K562 (cell line): ENCODE results near the gene IL1RL1. TPM values are rescaled to one million over a fixed set of nuclear protein-coding genes. Genes with fewer than 3 reads are reported as not detected.

ENCODE experiments used
- CHCHD3 ChIP-seq: fragments of 250-450 bp; sonication (Bioruptor Pico); IDR thresholded peaks from 2 replicates; pipeline ENCODE4 v2.1.2; 2022; ENCODE audit warnings: mild to moderate bottlenecking
- ETS1 ChIP-seq: conservative IDR thresholded peaks from 2 replicates; pipeline ENCODE4 v1.6.1; 2011; ENCODE audit warnings: low read depth, mild to moderate bottlenecking, low read length; ENCODE audit not compliant: control insufficient read depth
- ETV1 ChIP-seq: fragments of 450-650 bp; conservative IDR thresholded peaks from 2 replicates; pipeline ENCODE4 v1.6.1; 2016; ENCODE audit warnings: missing genetic modification characterization, control low read depth, low read depth, missing compliant biosample characterization
- HNRNPH1 ChIP-seq: fragments of 200-400 bp; formaldehyde crosslinking; optimal IDR thresholded peaks from 2 replicates; pipeline ENCODE3; 2017; ENCODE audit warnings: low read depth, mild to moderate bottlenecking, low read length, moderate library complexity
- KLF10 ChIP-seq: fragments of 250-450 bp; sonication (Bioruptor Pico); IDR thresholded peaks from 2 replicates; pipeline ENCODE4 v1.6.1; 2021; ENCODE audit warnings: matching md5 sums
- MCM7 ChIP-seq, 2 experiments: fragments of 450-650 bp; IDR thresholded peaks; 2 replicates each; pipeline ENCODE4 v1.6.1; 2016 to 2018
- MECOM ChIP-seq: fragments of 250-450 bp; sonication (Bioruptor Pico); IDR thresholded peaks from 2 replicates; pipeline ENCODE4 v1.8.0; 2022; ENCODE audit warnings: inconsistent platforms
- NFIX ChIP-seq: fragments of 250-450 bp; sonication (Bioruptor Pico); IDR thresholded peaks from 2 replicates; pipeline ENCODE4 v1.4.0; 2020; ENCODE audit warnings: low read depth, mild to moderate bottlenecking, moderate library complexity
- PHB ChIP-seq: fragments of 250-450 bp; sonication (Bioruptor Pico); IDR thresholded peaks from 2 replicates; pipeline ENCODE4 v1.5.0; 2021
- PTRF ChIP-seq: fragments of 450-650 bp; IDR thresholded peaks from 2 replicates; pipeline ENCODE4 v1.6.1; 2016; ENCODE audit warnings: mild to moderate bottlenecking, missing genetic modification characterization, missing compliant biosample characterization
- STAT5B ChIP-seq: fragments of 250-450 bp; sonication (Bioruptor Pico); IDR thresholded peaks from 2 replicates; pipeline ENCODE4 v1.8.0; 2021; ENCODE audit warnings: mild to moderate bottlenecking, inconsistent platforms
- ZBED1 ChIP-seq: IDR thresholded peaks from 2 replicates; pipeline ENCODE4 v1.6.1; 2014
- ZFP30 ChIP-seq: fragments of 250-450 bp; sonication (Bioruptor Pico); IDR thresholded peaks from 2 replicates; pipeline ENCODE4 v1.8.0; 2022; ENCODE audit warnings: moderate library complexity, mild to moderate bottlenecking, inconsistent platforms, borderline replicate concordance
- ZNF408 ChIP-seq: fragments of 250-450 bp; sonication (Bioruptor Pico); IDR thresholded peaks from 2 replicates; pipeline ENCODE4 v1.4.0; 2020; ENCODE audit warnings: low read depth, mild to moderate bottlenecking, moderate library complexity
- ZNF507 ChIP-seq: conservative IDR thresholded peaks from 2 replicates; pipeline ENCODE4 v1.6.1; 2017; ENCODE audit warnings: missing genetic modification characterization, missing compliant biosample characterization
- ZSCAN29 ChIP-seq: fragments of 450-650 bp; IDR thresholded peaks from 2 replicates; pipeline ENCODE4 v1.6.1; 2017
- polyA plus RNA-seq, 8 experiments: library from polyadenylated mRNA; depleted of rRNA in 4 of 8; stranded (reverse) in 5 of 8; unstranded in 3 of 8; fragments of >200 nt; fragmentation: Nextera tagmentation in 2 of 8; fragmentation: Illumina TruSeq in 1 of 8; extraction: Ambion mirVana in 2 of 8; extraction: Trizol in 1 of 8; gene quantifications; 2 replicates each; pipeline versions ENCODE4 v1.2.1 to v1.2.3, GENCODE V29; 2011 to 2014; ENCODE audit warnings: inconsistent platforms in 1 of 8, missing spikeins in 1 of 8
- total RNA-seq, 7 experiments: library from RNA; depleted of rRNA in 6 of 7; stranded (reverse); fragments of >200 nt in 6 of 7; fragmentation: Illumina TruSeq in 2 of 7; extraction: Trizol in 2 of 7; gene quantifications; 2 replicates each; pipeline versions ENCODE4 v1.2.1 to v1.2.3, GENCODE V29; 2011 to 2021; ENCODE audit warnings: low replicate concordance in 1 of 7
- TF ChIP-seq, protein P1 (sequence below): fragments of 450-650 bp; IDR thresholded peaks from 2 replicates; pipeline ENCODE4 v1.6.1; 2017; ENCODE audit warnings: mild to moderate bottlenecking, moderate library complexity
- TF ChIP-seq, protein P2 (sequence below): fragments of 250-450 bp; sonication (Bioruptor Pico); IDR thresholded peaks from 2 replicates; pipeline ENCODE4 v1.4.0; 2020; ENCODE audit warnings: mild to moderate bottlenecking, moderate library complexity
- TF ChIP-seq, protein P3 (sequence below): fragments of 150-350 bp; IDR thresholded peaks from 2 replicates; pipeline ENCODE4 v1.6.1; 2014; ENCODE audit warnings: low read depth, mild to moderate bottlenecking, low read length, borderline replicate concordance

IL1RL1 gene
- total and polyA plus RNA-seq, 9 of the 15 experiments (the other 6 are each of a cell fraction or from before 2014, with no cell fraction given): 0.06 to 3.3 (median 0.59) TPM

DNA sequence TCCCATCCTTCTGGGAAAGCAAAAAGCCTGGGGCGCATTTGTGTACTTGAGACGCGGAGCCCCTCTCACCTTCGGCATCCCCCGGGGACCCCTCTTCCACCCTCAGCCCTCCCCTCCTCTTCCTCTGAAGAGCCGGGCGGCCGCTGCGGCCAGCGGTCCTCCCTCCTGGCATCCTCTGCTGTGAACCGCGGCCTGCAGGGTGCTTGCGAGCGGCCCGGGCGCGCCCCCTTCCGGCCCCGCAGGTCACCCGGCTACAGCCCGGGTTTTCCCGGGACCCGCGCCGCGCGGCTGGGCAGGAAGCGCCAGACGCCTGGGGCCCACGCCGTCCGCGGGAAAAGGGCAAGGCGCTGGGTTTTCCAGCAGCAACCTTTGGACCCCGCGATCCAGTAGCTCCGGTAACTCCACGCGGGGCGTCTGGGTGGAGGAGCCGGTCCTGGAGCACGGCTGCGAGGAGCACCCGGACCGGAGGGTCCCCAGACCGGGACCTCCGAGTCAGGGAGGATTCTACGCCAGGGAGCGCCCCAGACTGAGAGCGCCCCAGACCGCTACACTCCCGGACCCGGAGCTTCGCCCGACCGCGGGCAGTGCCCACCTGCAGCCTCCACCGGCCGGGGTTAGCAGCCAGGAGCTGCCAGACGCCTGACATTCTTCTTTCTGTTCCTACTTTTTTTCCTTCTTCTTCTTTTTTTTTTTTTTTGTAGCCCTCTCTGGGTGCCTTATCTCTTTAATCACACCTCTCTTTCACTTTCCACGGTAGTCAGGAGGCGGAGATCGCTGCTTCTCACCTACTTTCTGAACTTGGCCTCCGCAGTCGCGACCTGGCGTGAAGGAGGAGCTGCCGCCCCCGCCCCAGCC lies 44.4 kb downstream of the IL1RL1 start, which contains the start of gene IL18R1 (continued):
- TF ChIP-seq, protein P1, sequence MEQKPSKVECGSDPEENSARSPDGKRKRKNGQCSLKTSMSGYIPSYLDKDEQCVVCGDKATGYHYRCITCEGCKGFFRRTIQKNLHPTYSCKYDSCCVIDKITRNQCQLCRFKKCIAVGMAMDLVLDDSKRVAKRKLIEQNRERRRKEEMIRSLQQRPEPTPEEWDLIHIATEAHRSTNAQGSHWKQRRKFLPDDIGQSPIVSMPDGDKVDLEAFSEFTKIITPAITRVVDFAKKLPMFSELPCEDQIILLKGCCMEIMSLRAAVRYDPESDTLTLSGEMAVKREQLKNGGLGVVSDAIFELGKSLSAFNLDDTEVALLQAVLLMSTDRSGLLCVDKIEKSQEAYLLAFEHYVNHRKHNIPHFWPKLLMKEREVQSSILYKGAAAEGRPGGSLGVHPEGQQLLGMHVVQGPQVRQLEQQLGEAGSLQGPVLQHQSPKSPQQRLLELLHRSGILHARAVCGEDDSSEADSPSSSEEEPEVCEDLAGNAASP: no peak
- TF ChIP-seq CHCHD3 (CRISPR knock-in tag): no peak
- TF ChIP-seq ZFP30 (CRISPR knock-in tag): no peak
- 0 out of 2 replicates have a peak, but pooled peaks have one; percentile 24 for TF ChIP-seq ETS1
- no peak for TF ChIP-seq ZBED1
- TF ChIP-seq MECOM: no peak
- no peak for TF ChIP-seq ZSCAN29
- TF ChIP-seq, protein P2, sequence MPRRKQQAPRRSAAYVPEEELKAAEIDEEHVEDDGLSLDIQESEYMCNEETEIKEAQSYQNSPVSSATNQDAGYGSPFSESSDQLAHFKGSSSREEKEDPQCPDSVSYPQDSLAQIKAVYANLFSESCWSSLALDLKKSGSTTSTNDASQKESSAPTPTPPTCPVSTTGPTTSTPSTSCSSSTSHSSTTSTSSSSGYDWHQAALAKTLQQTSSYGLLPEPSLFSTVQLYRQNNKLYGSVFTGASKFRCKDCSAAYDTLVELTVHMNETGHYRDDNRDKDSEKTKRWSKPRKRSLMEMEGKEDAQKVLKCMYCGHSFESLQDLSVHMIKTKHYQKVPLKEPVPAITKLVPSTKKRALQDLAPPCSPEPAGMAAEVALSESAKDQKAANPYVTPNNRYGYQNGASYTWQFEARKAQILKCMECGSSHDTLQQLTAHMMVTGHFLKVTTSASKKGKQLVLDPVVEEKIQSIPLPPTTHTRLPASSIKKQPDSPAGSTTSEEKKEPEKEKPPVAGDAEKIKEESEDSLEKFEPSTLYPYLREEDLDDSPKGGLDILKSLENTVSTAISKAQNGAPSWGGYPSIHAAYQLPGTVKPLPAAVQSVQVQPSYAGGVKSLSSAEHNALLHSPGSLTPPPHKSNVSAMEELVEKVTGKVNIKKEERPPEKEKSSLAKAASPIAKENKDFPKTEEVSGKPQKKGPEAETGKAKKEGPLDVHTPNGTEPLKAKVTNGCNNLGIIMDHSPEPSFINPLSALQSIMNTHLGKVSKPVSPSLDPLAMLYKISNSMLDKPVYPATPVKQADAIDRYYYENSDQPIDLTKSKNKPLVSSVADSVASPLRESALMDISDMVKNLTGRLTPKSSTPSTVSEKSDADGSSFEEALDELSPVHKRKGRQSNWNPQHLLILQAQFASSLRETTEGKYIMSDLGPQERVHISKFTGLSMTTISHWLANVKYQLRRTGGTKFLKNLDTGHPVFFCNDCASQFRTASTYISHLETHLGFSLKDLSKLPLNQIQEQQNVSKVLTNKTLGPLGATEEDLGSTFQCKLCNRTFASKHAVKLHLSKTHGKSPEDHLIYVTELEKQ: no peak
- no peak for TF ChIP-seq STAT5B (CRISPR knock-in tag)
- no peak for TF ChIP-seq PHB (CRISPR knock-in tag)
- TF ChIP-seq HNRNPH1: no peak
- no peak for TF ChIP-seq ZNF507 (tag)
- TF ChIP-seq PTRF (tag): no peak
- no peak for TF ChIP-seq KLF10
- TF ChIP-seq ZNF408: no peak
- no peak for TF ChIP-seq MCM7 (IDR thresholded peaks at IDR 0.05)
- TF ChIP-seq, protein P3, sequence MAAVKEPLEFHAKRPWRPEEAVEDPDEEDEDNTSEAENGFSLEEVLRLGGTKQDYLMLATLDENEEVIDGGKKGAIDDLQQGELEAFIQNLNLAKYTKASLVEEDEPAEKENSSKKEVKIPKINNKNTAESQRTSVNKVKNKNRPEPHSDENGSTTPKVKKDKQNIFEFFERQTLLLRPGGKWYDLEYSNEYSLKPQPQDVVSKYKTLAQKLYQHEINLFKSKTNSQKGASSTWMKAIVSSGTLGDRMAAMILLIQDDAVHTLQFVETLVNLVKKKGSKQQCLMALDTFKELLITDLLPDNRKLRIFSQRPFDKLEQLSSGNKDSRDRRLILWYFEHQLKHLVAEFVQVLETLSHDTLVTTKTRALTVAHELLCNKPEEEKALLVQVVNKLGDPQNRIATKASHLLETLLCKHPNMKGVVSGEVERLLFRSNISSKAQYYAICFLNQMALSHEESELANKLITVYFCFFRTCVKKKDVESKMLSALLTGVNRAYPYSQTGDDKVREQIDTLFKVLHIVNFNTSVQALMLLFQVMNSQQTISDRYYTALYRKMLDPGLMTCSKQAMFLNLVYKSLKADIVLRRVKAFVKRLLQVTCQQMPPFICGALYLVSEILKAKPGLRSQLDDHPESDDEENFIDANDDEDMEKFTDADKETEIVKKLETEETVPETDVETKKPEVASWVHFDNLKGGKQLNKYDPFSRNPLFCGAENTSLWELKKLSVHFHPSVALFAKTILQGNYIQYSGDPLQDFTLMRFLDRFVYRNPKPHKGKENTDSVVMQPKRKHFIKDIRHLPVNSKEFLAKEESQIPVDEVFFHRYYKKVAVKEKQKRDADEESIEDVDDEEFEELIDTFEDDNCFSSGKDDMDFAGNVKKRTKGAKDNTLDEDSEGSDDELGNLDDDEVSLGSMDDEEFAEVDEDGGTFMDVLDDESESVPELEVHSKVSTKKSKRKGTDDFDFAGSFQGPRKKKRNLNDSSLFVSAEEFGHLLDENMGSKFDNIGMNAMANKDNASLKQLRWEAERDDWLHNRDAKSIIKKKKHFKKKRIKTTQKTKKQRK: no peak
- TF ChIP-seq NFIX: no peak
- no peak for TF ChIP-seq ETV1 (tag)
